H9 (cell line): ENCODE measurements around the gene GGT6. TPM values are rescaled to one million over a fixed set of nuclear protein-coding genes. Genes with fewer than 3 reads are reported as not detected.

Source experiments
- DNase-seq: peaks from one replicate; pipeline ENCODE4 v3.0.0-alpha.2; 2017
- H2AFZ ChIP-seq: one replicate; pipeline ENCODE4 v1.6.1; 2013; ENCODE audit warnings: mild to moderate bottlenecking, low read length, control low read depth, moderate library complexity
- H2AK5ac ChIP-seq: 2 replicates; pipeline ENCODE4 v1.6.1; 2013; ENCODE audit warnings: low read length, control low read depth, mixed read lengths; ENCODE audit not compliant: insufficient read length
- H2BK120ac ChIP-seq: one replicate; pipeline ENCODE4 v1.6.1; 2013; ENCODE audit warnings: low read depth, mild to moderate bottlenecking, low read length, control low read depth, inconsistent platforms; ENCODE audit not compliant: poor library complexity, severe bottlenecking
- H2BK12ac ChIP-seq: 2 replicates; pipeline ENCODE4 v1.6.1; 2013; ENCODE audit warnings: low read length, control low read depth, mixed read lengths, low read depth; ENCODE audit not compliant: insufficient read length
- H2BK15ac ChIP-seq: 2 replicates; pipeline ENCODE4 v1.6.1; 2013; ENCODE audit warnings: low read depth, low read length, control low read depth
- H2BK20ac ChIP-seq: one replicate; pipeline ENCODE4 v1.6.1; 2013; ENCODE audit warnings: low read depth, mild to moderate bottlenecking, low read length, control low read depth, inconsistent platforms; ENCODE audit not compliant: poor library complexity, severe bottlenecking
- H2BK5ac ChIP-seq: 2 replicates; pipeline ENCODE4 v1.6.1; 2013; ENCODE audit warnings: low read length, control low read depth, mixed read lengths; ENCODE audit not compliant: insufficient read length
- H3K14ac ChIP-seq: 2 replicates; pipeline ENCODE4 v1.6.1; 2013; ENCODE audit warnings: low read length, control low read depth; ENCODE audit not compliant: insufficient read depth
- H3K18ac ChIP-seq: 2 replicates; pipeline ENCODE4 v1.6.1; 2013; ENCODE audit warnings: low read depth, mild to moderate bottlenecking, mixed read lengths, low read length, control low read depth; ENCODE audit not compliant: insufficient read length
- H3K23ac ChIP-seq: 2 replicates; pipeline ENCODE4 v1.6.1; 2013; ENCODE audit warnings: low read length, control low read depth, mixed read lengths, low read depth; ENCODE audit not compliant: insufficient read length
- H3K23me2 ChIP-seq: 2 replicates; pipeline ENCODE4 v1.6.1; 2013; ENCODE audit warnings: low read depth, mild to moderate bottlenecking, mixed read lengths, low read length, control low read depth; ENCODE audit not compliant: insufficient read length, poor library complexity, severe bottlenecking
- H3K27ac ChIP-seq: 2 replicates; pipeline ENCODE4 v1.5.1; 2013; ENCODE audit warnings: low read length, control low read depth, mixed read lengths, low read depth; ENCODE audit not compliant: insufficient read length
- H3K27me3 ChIP-seq: 2 replicates; pipeline ENCODE4 v1.6.1; 2013; ENCODE audit warnings: low read length, control low read depth, inconsistent platforms; ENCODE audit not compliant: insufficient read depth
- H3K4ac ChIP-seq: 2 replicates; pipeline ENCODE4 v1.6.1; 2013; ENCODE audit warnings: low read depth, mild to moderate bottlenecking, control low read depth, inconsistent platforms, low read length, moderate library complexity
- H3K4me1 ChIP-seq: 2 replicates; pipeline ENCODE4 v1.6.1; 2013; ENCODE audit warnings: low read length, control low read depth, inconsistent platforms; ENCODE audit not compliant: insufficient read depth
- H3K4me2 ChIP-seq: 2 replicates; pipeline ENCODE4 v1.6.1; 2013; ENCODE audit warnings: low read length, control low read depth, mixed read lengths; ENCODE audit not compliant: insufficient read length, insufficient read depth
- H3K56ac ChIP-seq: 2 replicates; pipeline ENCODE4 v1.6.1; 2013; ENCODE audit warnings: low read depth, mild to moderate bottlenecking, mixed read lengths, low read length, control low read depth; ENCODE audit not compliant: insufficient read length
- H3K79me1 ChIP-seq: 2 replicates; pipeline ENCODE4 v1.6.1; 2013; ENCODE audit warnings: low read depth, mild to moderate bottlenecking, moderate library complexity, low read length, control low read depth, inconsistent platforms; ENCODE audit not compliant: insufficient read depth, poor library complexity, severe bottlenecking
- H3K79me2 ChIP-seq: 2 replicates; pipeline ENCODE4 v1.6.1; 2013; ENCODE audit warnings: low read length, control low read depth, inconsistent platforms; ENCODE audit not compliant: insufficient read depth
- H3K9ac ChIP-seq: 2 replicates; pipeline ENCODE4 v1.6.1; 2013; ENCODE audit warnings: low read length, control low read depth, mixed read lengths; ENCODE audit not compliant: insufficient read length; ENCODE audit errors: extremely low read depth
- H3K9me3 ChIP-seq: one replicate; pipeline ENCODE4 v1.6.1; 2013; ENCODE audit warnings: low read depth, low read length, inconsistent platforms; ENCODE audit not compliant: control insufficient read depth
- H3T11ph ChIP-seq: one replicate; pipeline ENCODE4 v1.6.1; 2013; ENCODE audit warnings: mild to moderate bottlenecking, low read length, control low read depth, inconsistent platforms
- H4K20me1 ChIP-seq: one replicate; pipeline ENCODE4 v1.6.1; 2013; ENCODE audit not compliant: control insufficient read depth, insufficient read length, insufficient read depth
- H4K5ac ChIP-seq: 2 replicates; pipeline ENCODE4 v1.6.1; 2013; ENCODE audit warnings: low read depth, mild to moderate bottlenecking, mixed read lengths, low read length, control low read depth; ENCODE audit not compliant: insufficient read length
- H4K8ac ChIP-seq: replicated peaks from 2 replicates; pipeline ENCODE4 v1.6.1; 2013; ENCODE audit warnings: low read length, control low read depth, mixed read lengths, low read depth; ENCODE audit not compliant: insufficient read length
- H4K91ac ChIP-seq: 2 replicates; pipeline ENCODE4 v1.6.1; 2013; ENCODE audit warnings: low read depth, mild to moderate bottlenecking, moderate library complexity, mixed read lengths, low read length, control low read depth; ENCODE audit not compliant: insufficient read length
- H3K27ac Mint-ChIP-seq, 3 experiments: 2 replicates in 2 of 3; 3 replicates in 1 of 3; pipeline ENCODE4 v1.8.0; 2020 to 2021; ENCODE audit warnings: mixed read lengths in 3 of 3, mild to moderate bottlenecking in 1 of 3, moderate library complexity in 1 of 3
- H3K27me3 Mint-ChIP-seq: 2 replicates; pipeline ENCODE4 v1.8.0; 2021; ENCODE audit warnings: low read depth, mild to moderate bottlenecking, moderate library complexity, mixed read lengths
- H3K36me3 Mint-ChIP-seq, 3 experiments: 2 replicates in 2 of 3; 3 replicates in 1 of 3; pipeline ENCODE4 v1.8.0; 2020 to 2021; ENCODE audit warnings: low read depth in 3 of 3, mixed read lengths in 3 of 3; ENCODE audit not compliant: insufficient read depth in 1 of 3
- H3K4me1 Mint-ChIP-seq, 2 experiments: 2 replicates each; pipeline ENCODE4 v1.8.0; 2020; ENCODE audit warnings: mixed read lengths in 2 of 2
- H3K4me3 Mint-ChIP-seq, 2 experiments: 2 replicates in 1 of 2; 3 replicates in 1 of 2; pipeline ENCODE4 v1.8.0; 2020 to 2021; ENCODE audit warnings: mild to moderate bottlenecking in 2 of 2, mixed read lengths in 2 of 2, moderate library complexity in 1 of 2
- H3K9me3 Mint-ChIP-seq, 2 experiments: 2 replicates in 1 of 2; 3 replicates in 1 of 2; pipeline ENCODE4 v1.8.0; 2020; ENCODE audit warnings: mild to moderate bottlenecking in 2 of 2, mixed read lengths in 2 of 2, moderate library complexity in 1 of 2
- CTCF ChIP-seq: fragments of 200-600 bp; sonication (generic); conservative IDR thresholded peaks from 3 replicates; pipeline ENCODE4 v1.8.0; 2021; ENCODE audit warnings: antibody characterized with exemption, mild to moderate bottlenecking
- WGBS: extraction: QIAGEN DNeasy Blood & Tissue Kit; methylation state at CpG from one replicate; pipeline ENCODE4 v1.1.7; 2013; ENCODE audit warnings: missing lambda C conversion rate, low lambda C conversion rate, mixed read lengths; ENCODE audit not compliant: insufficient read length; ENCODE audit errors: extremely low coverage; 5-methylcytosine and 5-hydroxymethylcytosine counted together
- long read RNA-seq: library from polyadenylated mRNA; unstranded; transcript quantifications from one replicate; pipeline ENCODE4 v2.0.0, GENCODE V29; 2020
- total RNA-seq: library from RNA; stranded (reverse); gene quantifications from 2 replicates; pipeline ENCODE4 v1.2.1, GENCODE V29; 2021

The GGT6 gene
- total RNA-seq = 0.13 and 0.17 TPM in 2 replicates
- long read RNA-seq, partial matches to known transcripts = 0 of 1 reads
- long read RNA-seq, other reads (novel, unspliced or antisense) = 1 of 1 reads

GRCh38 chr17:4560421-4560820 is at the start of gene GGT6:
Gene GGT6 (minus strand): TSS chr17:4560577. CDS start chr17:4560521, 56 bp downstream.
- Histone ChIP-seq H3K4me1 (peaks cover 4% of the 10 kb centered on the region; the same call in 1 of the 2 replicates), H3K4me2 (no peak within 1 kb of the TSS), H2AFZ (no peak within 1 kb of the TSS), H4K91ac (no peak within 1 kb of the TSS), H2BK20ac (no peak within 1 kb of the TSS), H3K27ac (no peak within 1 kb of the TSS), H3K9ac (no peak within 1 kb of the TSS), H4K8ac (no peak within 1 kb of the TSS), H3K23me2 (no peaks in the 10 kb centered on the region), H2BK15ac (no peak within 1 kb of the TSS), H3K18ac (no peak within 1 kb of the TSS), H3K79me1 (no peaks in the 10 kb centered on the region), H3K14ac (no peak within 1 kb of the TSS), H2BK12ac (no peak within 1 kb of the TSS), H2BK5ac (no peak within 1 kb of the TSS), H2AK5ac (no peak within 1 kb of the TSS), H3K4ac (no peak within 1 kb of the TSS), H2BK120ac (no peak within 1 kb of the TSS), H3K9me3 (no peaks in the 10 kb centered on the region), H3K27me3 (no peaks in the 10 kb centered on the region), H4K20me1 (no peaks in the 10 kb centered on the region), H3T11ph (no peak within 1 kb of the TSS), H3K23ac (no peak within 1 kb of the TSS), H4K5ac (no peak within 1 kb of the TSS), H3K79me2 (no peaks in the 10 kb centered on the region), H3K56ac (no peak within 1 kb of the TSS)
- H3K4me1 Mint-ChIP-seq = peaks cover 22 to 29% of the 10 kb centered on the region in 2 experiments
- WGBS = no CpG with 5 or more reads among the region's 12 CpGs
- no peak for DNase-seq
- H3K27ac Mint-ChIP-seq = no peak within 1 kb of the TSS; a peak in 1 of 7 replicates
- H3K9me3 Mint-ChIP-seq = no peaks in the 10 kb centered on the region
- no peaks in the 10 kb centered on the region for H3K36me3 Mint-ChIP-seq
- TF ChIP-seq CTCF = no peak
- no peak within 1 kb of the TSS for H3K4me3 Mint-ChIP-seq
- peaks cover 10% of the 10 kb centered on the region; the same call in 1 of the 2 replicates for H3K27me3 Mint-ChIP-seq
